IMR-90 (cell line): Measurements from ENCODE around the gene TTC23. TPM values are rescaled to one million over a fixed set of nuclear protein-coding genes. Genes with fewer than 3 reads are reported as not detected.

ENCODE experiments used
- ATAC-seq: fragments of 200-7000 bp; cut with Tn5 transposase; 2 replicates; pipeline ENCODE4 v1.9.1; 2020; ENCODE audit warnings: low read depth, mild to moderate bottlenecking, moderate library complexity
- BruUV-seq: library from RNA; stranded (reverse); fragments of 400-500 nt; replicated peaks from 2 replicates; lab custom pipeline; 2021; lab: Mats Ljungman, UMichigan
- CTCF ChIA-PET: fragments of 300-600 bp; formaldehyde crosslinking; extraction: SDS; loops from one replicate; lab custom pipeline; 2021; ENCODE audit warnings: antibody characterized with exemption; lab: Yijun Ruan, JAX
- POLR2A ChIA-PET: fragments of 300-600 bp; sonication (Branson Sonifier 250); formaldehyde crosslinking; loops from one replicate; lab custom pipeline; 2022; ENCODE audit warnings: antibody characterized with exemption; ENCODE audit not compliant: unreplicated experiment; lab: Charles Lee
- DNase-seq: peaks from one replicate; pipeline ENCODE4 v3.0.0; 2013
- H2AFZ ChIP-seq: replicated peaks from 2 replicates; pipeline ENCODE3; 2013; ENCODE audit warnings: low read length, mild to moderate bottlenecking; ENCODE audit not compliant: poor library complexity
- H2AK5ac ChIP-seq: 2 replicates; pipeline ENCODE4 v1.6.1; 2013; ENCODE audit warnings: low read depth, low read length, inconsistent platforms
- H2AK9ac ChIP-seq: replicated peaks from 2 replicates; pipeline ENCODE3; 2013; ENCODE audit warnings: mild to moderate bottlenecking, low read depth, low read length, moderate library complexity; ENCODE audit not compliant: poor library complexity
- H2BK120ac ChIP-seq: 2 replicates; pipeline ENCODE4 v1.6.1; 2013; ENCODE audit warnings: low read depth, low read length, inconsistent platforms
- H2BK15ac ChIP-seq: 3 replicates; pipeline ENCODE4 v1.6.1; 2013; ENCODE audit warnings: low read depth, low read length, inconsistent platforms
- H2BK20ac ChIP-seq: 2 replicates; pipeline ENCODE4 v1.6.1; 2013; ENCODE audit warnings: low read depth, mild to moderate bottlenecking, inconsistent platforms, low read length, moderate library complexity
- H2BK5ac ChIP-seq: 2 replicates; pipeline ENCODE4 v1.6.1; 2013; ENCODE audit warnings: mild to moderate bottlenecking, low read depth, low read length, inconsistent platforms; ENCODE audit not compliant: poor library complexity, severe bottlenecking
- H3K14ac ChIP-seq: replicated peaks from 2 replicates; pipeline ENCODE4 v1.6.1; 2013; ENCODE audit warnings: low read depth, low read length, inconsistent platforms
- H3K18ac ChIP-seq: 2 replicates; pipeline ENCODE4 v1.6.1; 2013; ENCODE audit warnings: low read depth, low read length, control low read depth
- H3K23ac ChIP-seq: 2 replicates; pipeline ENCODE4 v1.6.1; 2013; ENCODE audit warnings: low read depth, low read length, inconsistent platforms
- H3K27ac ChIP-seq: 2 replicates; pipeline ENCODE4 v1.5.1; 2013; ENCODE audit warnings: mild to moderate bottlenecking, control low read depth, low read length; ENCODE audit not compliant: insufficient read depth
- H3K27me3 ChIP-seq: 2 replicates; pipeline ENCODE4 v1.6.1; 2013; ENCODE audit warnings: low read length; ENCODE audit not compliant: control insufficient read depth, insufficient read depth
- H3K36me3 ChIP-seq: 2 replicates; pipeline ENCODE4 v1.6.1; 2013; ENCODE audit warnings: low read length, mixed read lengths; ENCODE audit not compliant: control insufficient read depth, insufficient read depth
- H3K4ac ChIP-seq: 2 replicates; pipeline ENCODE4 v1.6.1; 2013; ENCODE audit warnings: low read depth, low read length, inconsistent platforms
- H3K4me1 ChIP-seq: 2 replicates; pipeline ENCODE4 v1.6.1; 2013; ENCODE audit warnings: low read length, mixed read lengths; ENCODE audit not compliant: control insufficient read depth, insufficient read depth
- H3K4me2 ChIP-seq: 2 replicates; pipeline ENCODE4 v1.6.1; 2013; ENCODE audit warnings: low read depth, mild to moderate bottlenecking, control low read depth, low read length, moderate library complexity
- H3K4me3 ChIP-seq: 2 replicates; pipeline ENCODE4 v1.5.1; 2013; ENCODE audit warnings: low read depth, mild to moderate bottlenecking, control low read depth, low read length, moderate library complexity; ENCODE audit not compliant: insufficient read depth
- H3K56ac ChIP-seq: 2 replicates; pipeline ENCODE4 v1.6.1; 2013; ENCODE audit warnings: low read length, inconsistent platforms; ENCODE audit not compliant: insufficient read depth; ENCODE audit errors: extremely low read depth
- H3K79me1 ChIP-seq, 2 experiments: 2 replicates each; pipeline ENCODE4 v1.6.1; 2013; ENCODE audit warnings: low read length in 2 of 2, inconsistent platforms in 1 of 2, low read depth in 1 of 2
- H3K9ac ChIP-seq: 2 replicates; pipeline ENCODE4 v1.6.1; 2013; ENCODE audit warnings: low read depth, low read length, control low read depth
- H3K9me1 ChIP-seq: 2 replicates; pipeline ENCODE4 v1.6.1; 2013; ENCODE audit warnings: low read length, inconsistent platforms; ENCODE audit not compliant: insufficient read depth
- H3K9me3 ChIP-seq: 2 replicates; pipeline ENCODE4 v1.6.1; 2013; ENCODE audit warnings: low read length; ENCODE audit not compliant: control insufficient read depth, insufficient read depth
- H4K20me1 ChIP-seq: 2 replicates; pipeline ENCODE4 v1.6.1; 2013; ENCODE audit warnings: low read length, inconsistent platforms; ENCODE audit not compliant: insufficient read depth
- H4K5ac ChIP-seq: 2 replicates; pipeline ENCODE4 v1.6.1; 2013; ENCODE audit warnings: mild to moderate bottlenecking, low read depth, low read length, control low read depth
- H4K8ac ChIP-seq, 2 experiments: 2 replicates each; pipeline ENCODE4 v1.6.1; 2013; ENCODE audit warnings: low read depth in 2 of 2, low read length in 2 of 2, control low read depth in 1 of 2, inconsistent platforms in 1 of 2
- H4K91ac ChIP-seq: 2 replicates; pipeline ENCODE4 v1.6.1; 2013; ENCODE audit warnings: low read depth, low read length, inconsistent platforms; ENCODE audit not compliant: insufficient read depth
- CHD1 ChIP-seq: IDR thresholded peaks from 2 replicates; pipeline ENCODE4 v1.6.1; 2012; ENCODE audit warnings: low read depth, low read length, improper control_type of control experiment
- ELK1 ChIP-seq: fragments of 150-350 bp; IDR thresholded peaks from 2 replicates; pipeline ENCODE4 v1.6.1; 2016; ENCODE audit warnings: low read depth, mild to moderate bottlenecking, low read length, moderate library complexity, borderline replicate concordance
- MAZ ChIP-seq: IDR thresholded peaks from 2 replicates; pipeline ENCODE4 v1.6.1; 2012; ENCODE audit warnings: low read depth, mild to moderate bottlenecking, low read length, improper control_type of control experiment, moderate library complexity, borderline replicate concordance
- POLR2A ChIP-seq: IDR thresholded peaks from 2 replicates; pipeline ENCODE4 v1.6.1; 2012; ENCODE audit warnings: mild to moderate bottlenecking, low read depth, low read length
- RAD21 ChIP-seq: IDR thresholded peaks from 2 replicates; pipeline ENCODE4 v1.6.1; 2012; ENCODE audit warnings: low read length, improper control_type of control experiment
- RCOR1 ChIP-seq: IDR thresholded peaks from 2 replicates; pipeline ENCODE4 v1.6.1; 2012; ENCODE audit warnings: mild to moderate bottlenecking, low read length, improper control_type of control experiment; ENCODE audit not compliant: insufficient replicate concordance
- WGBS, 2 experiments: methylation state at CpG; one replicate each; pipeline versions ENCODE4 v1.1.5 to v1.1.7; 2013; ENCODE audit warnings: missing lambda C conversion rate in 2 of 2; ENCODE audit not compliant: insufficient read length in 1 of 2; ENCODE audit errors: extremely low coverage in 2 of 2; 5-methylcytosine and 5-hydroxymethylcytosine counted together
- dilution Hi-C: fragments of 300-500 bp; cut with HindIII; formaldehyde crosslinking; loops from one replicate; pipeline ENCODE4 v1.14.3; 2018; ENCODE audit warnings: low sequenced_read_pairs; ENCODE audit not compliant: unreplicated experiment
- in situ Hi-C: fragments of 300-500 bp; cut with MboI; formaldehyde crosslinking; loops from 3 replicates; pipeline ENCODE4 v1.14.3; 2019; ENCODE audit warnings: low sequenced_read_pairs, inconsistent platforms, mixed read lengths
- intact Hi-C: fragments of 100-400 bp; cut with micrococcal nuclease; formaldehyde crosslinking; loops from 2 replicates; pipeline ENCODE4 v1.10.0; 2022
- polyA plus RNA-seq, 3 experiments: library from polyadenylated mRNA; depleted of rRNA; stranded (reverse); fragments of >200 nt; gene quantifications; 2 replicates each; pipeline ENCODE4 v1.2.3, GENCODE V29; 2012; ENCODE audit warnings: low replicate concordance in 1 of 3
- total RNA-seq: library from RNA; depleted of rRNA; stranded (reverse); fragments of >200 nt; gene quantifications from 2 replicates; pipeline ENCODE4 v1.2.3, GENCODE V29; 2012

TTC23 gene
- total and polyA plus RNA-seq, 2 of the 4 experiments (the other 2 are of a cell fraction): 7.8 to 29.8 TPM

GRCh38 chr15:99181545-99181971 lies 67.8 kb downstream of the TTC23 start:
- Histone ChIP-seq H3K9me1 (peaks cover 11% of the 10 kb centered on the region), H3K9me3 (no peaks in the 10 kb centered on the region), H3K9ac (no peak overlapping the region), H3K4me3 (no peak overlapping the region), H2BK5ac (no peak overlapping the region), H3K4ac (no peak overlapping the region), H2BK15ac (no peak overlapping the region), H2BK20ac (no peak overlapping the region), H2AFZ (no peak overlapping the region), H2AK9ac (no peak overlapping the region), H4K8ac (no peak overlapping the region), H3K27ac (no peak overlapping the region), H4K5ac (no peak overlapping the region), H3K23ac (no peak overlapping the region), H2BK120ac (no peak overlapping the region), H3K36me3 (peaks cover 5% of the 10 kb centered on the region), H3K4me2 (no peak overlapping the region), H4K91ac (no peak overlapping the region), H4K20me1 (no peaks in the 10 kb centered on the region), H3K14ac (no peak overlapping the region), H3K4me1 (peaks cover 4% of the 10 kb centered on the region), H2AK5ac (no peak overlapping the region), H3K18ac (no peak overlapping the region), H3K27me3 (no peaks in the 10 kb centered on the region), H3K56ac (no peak overlapping the region), H3K79me1 (peaks cover 0 to 3% of the 10 kb centered on the region in 2 experiments; a peak in 1 of 4 replicates)
- ATAC-seq: no peak; the same call in 1 of the 2 replicates
- no CpG with 5 or more reads among the region's 4 CpGs for WGBS, 2 experiments
- in situ Hi-C loops: no loop called here
- no TSS peak for BruUV-seq
- dilution Hi-C loops: no loop called here
- ChIA-PET POLR2A (no interaction called here), CTCF (interaction anchor here (0.7 kb wide), 1 partner anchor 40 kb away, joined by 3 read pairs; no protein-coding TSS in a partner anchor)
- TF ChIP-seq MAZ: no peak
- no peak for TF ChIP-seq ELK1
- TF ChIP-seq RAD21: no peak
- TF ChIP-seq CHD1: no peak
- TF ChIP-seq RCOR1: no peak
- no peak for TF ChIP-seq POLR2A
- intact Hi-C loops: no loop called here
- DNase-seq: no peak
